HepG2 (cell line): ENCODE data around the gene SFT2D1. TPM values are rescaled to one million over a fixed set of nuclear protein-coding genes. Genes with fewer than 3 reads are reported as not detected.
A peak's percentile ranks its signal among the peaks of the same experiment; 100 is the strongest.

Source experiments
- ATAC-seq: fragments of 200-7000 bp; cut with Tn5 transposase; 3 replicates; pipeline ENCODE4 v1.9.1; 2020; ENCODE audit warnings: mild to moderate bottlenecking, moderate library complexity
- BruUV-seq: library from RNA; stranded (reverse); fragments of 400-500 nt; replicated peaks from 2 replicates; lab custom pipeline; 2021; lab: Mats Ljungman, UMichigan
- CTCF ChIA-PET: fragments of 300-600 bp; formaldehyde crosslinking; extraction: SDS; loops from one replicate; lab custom pipeline; 2021; ENCODE audit warnings: low total read pairs, inconsistent platforms, low intra/inter-chr PET ratio; lab: Yijun Ruan, JAX
- POLR2A ChIA-PET: fragments of 350-600 bp; sonication (Branson Sonifier 250); formaldehyde crosslinking; loops from one replicate; lab custom pipeline; 2020; ENCODE audit warnings: antibody characterized with exemption, inconsistent platforms; lab: Yijun Ruan, JAX
- DNase-seq: peaks from one replicate; pipeline ENCODE4 v3.0.0-alpha.2; 2015; ENCODE audit warnings: low spot score
- FAIRE-seq: peaks from 3 replicates; lab custom pipeline; 2011; peaks lifted over from hg19 to GRCh38; lab: Jason Lieb, UNC
- H2AFZ ChIP-seq: one replicate; pipeline ENCODE4 v1.6.1; 2011; ENCODE audit warnings: low read length, inconsistent platforms
- H3K27ac ChIP-seq: fragments of 300-600 bp; 3 replicates; pipeline ENCODE4 v1.8.0; 2011; ENCODE audit warnings: mixed run types, mild to moderate bottlenecking, mixed read lengths, low read length, inconsistent platforms; ENCODE audit not compliant: insufficient read depth; ENCODE audit errors: extremely low read length
- H3K27me3 ChIP-seq, 2 experiments: fragments of 200-600 bp in 1 of 2; 2 replicates in 1 of 2; 3 replicates in 1 of 2; pipeline versions ENCODE4 v1.6.0 to v1.8.0; 2011; ENCODE audit warnings: low read length in 2 of 2, mild to moderate bottlenecking in 2 of 2, moderate library complexity in 2 of 2, inconsistent platforms in 1 of 2; ENCODE audit not compliant: insufficient read depth in 2 of 2, control insufficient read depth in 1 of 2
- H3K36me3 ChIP-seq, 2 experiments: fragments of 200-600 bp in 1 of 2; replicated peaks in 1 of 2; 2 replicates in 1 of 2; 3 replicates in 1 of 2; pipeline versions ENCODE4 v1.5.1 to v1.8.0; 2011; ENCODE audit warnings: low read length in 2 of 2, inconsistent platforms in 1 of 2; ENCODE audit not compliant: insufficient read depth in 2 of 2, control insufficient read depth in 1 of 2
- H3K4me1 ChIP-seq: 2 replicates; pipeline ENCODE4 v1.5.1; 2012; ENCODE audit warnings: low read length, inconsistent platforms; ENCODE audit not compliant: insufficient read depth
- H3K4me2 ChIP-seq: 2 replicates; pipeline ENCODE4 v1.6.0; 2011; ENCODE audit warnings: low read depth, low read length, inconsistent platforms
- H3K4me3 ChIP-seq, 3 experiments: fragments of 200-600 bp in 1 of 3; sonication (generic), shearing (Covaris generic) in 1 of 3; replicated peaks in 1 of 3; 2 replicates each; pipeline ENCODE4 v1.5.1; 2011 to 2016; ENCODE audit warnings: low read length in 3 of 3, inconsistent platforms in 2 of 3, low read depth in 2 of 3, mild to moderate bottlenecking in 2 of 3, control low read depth in 1 of 3, mixed read lengths in 1 of 3; ENCODE audit not compliant: insufficient read depth in 1 of 3
- H3K79me2 ChIP-seq: one replicate; pipeline ENCODE4 v1.6.1; 2011; ENCODE audit warnings: low read length, inconsistent platforms; ENCODE audit not compliant: insufficient read depth
- H3K9ac ChIP-seq: 2 replicates; pipeline ENCODE4 v1.6.0; 2011; ENCODE audit warnings: mild to moderate bottlenecking, low read depth, low read length, inconsistent platforms; ENCODE audit not compliant: insufficient read depth
- H3K9me3 ChIP-seq: 2 replicates; pipeline ENCODE4 v1.5.1; 2012; ENCODE audit warnings: mild to moderate bottlenecking, low read length
- H4K20me1 ChIP-seq: 2 replicates; pipeline ENCODE4 v1.6.0; 2011; ENCODE audit warnings: inconsistent platforms, mild to moderate bottlenecking, low read length, moderate library complexity; ENCODE audit not compliant: insufficient read depth
- MIER3 ChIP-seq: IDR thresholded peaks from 2 replicates; pipeline ENCODE4 v1.6.1; 2016; ENCODE audit warnings: missing compliant biosample characterization, borderline replicate concordance
- NRL ChIP-seq: sonication (generic); formaldehyde crosslinking; IDR thresholded peaks from 2 replicates; pipeline ENCODE4 v1.5.0; 2020; ENCODE audit warnings: missing genetic modification reagents, mild to moderate bottlenecking, moderate library complexity, borderline replicate concordance
- ZNF160 ChIP-seq: sonication (generic); formaldehyde crosslinking; IDR thresholded peaks from 2 replicates; pipeline ENCODE4 v1.8.0; 2022; ENCODE audit warnings: mild to moderate bottlenecking, inconsistent platforms, missing genetic modification reagents
- ZNF3 ChIP-seq: IDR thresholded peaks from 2 replicates; pipeline ENCODE4 v1.7.0; 2017; ENCODE audit warnings: inconsistent platforms
- WGBS: methylation state at CpG from one replicate; pipeline ENCODE4 v1.1.6; 2017; ENCODE audit warnings: low lambda C conversion rate; 5-methylcytosine and 5-hydroxymethylcytosine counted together
- in situ Hi-C: cut with HindIII; loops from 2 replicates; pipeline ENCODE4 v1.10.0; 2017; ENCODE audit warnings: low pct_unique_long_range_greater_than_20kb; ENCODE audit not compliant: extremely low pct_ligation_motif_present
- intact Hi-C: fragments of 100-400 bp; cut with micrococcal nuclease; formaldehyde crosslinking; loops from one replicate; pipeline ENCODE4 v1.10.0; 2022; ENCODE audit not compliant: unreplicated experiment
- polyA plus RNA-seq, 8 experiments: library from polyadenylated mRNA; depleted of rRNA in 3 of 8; stranded (reverse) in 7 of 8; unstranded in 1 of 8; fragments of >200 nt; fragmentation: Illumina TruSeq in 4 of 8; extraction: Trizol in 4 of 8; gene quantifications; 2 replicates each; pipeline versions ENCODE4 v1.2.1 to v1.2.3, GENCODE V29; 2011 to 2016; ENCODE audit warnings: low read depth in 4 of 8, missing spikeins in 1 of 8, mixed read lengths in 1 of 8; ENCODE audit not compliant: insufficient read depth in 1 of 8
- total RNA-seq, 5 experiments: library from RNA; depleted of rRNA; stranded (reverse); fragments of >200 nt; fragmentation: Illumina TruSeq; extraction: Trizol; gene quantifications; 2 replicates each; pipeline ENCODE4 v1.2.3, GENCODE V29; 2016; ENCODE audit warnings: low read depth in 1 of 5
- TF ChIP-seq, protein P1 (sequence below): sonication (generic); formaldehyde crosslinking; IDR thresholded peaks from 2 replicates; pipeline ENCODE4 v1.5.1; 2020; ENCODE audit warnings: mild to moderate bottlenecking, missing genetic modification reagents, moderate library complexity
- TF ChIP-seq, protein P2 (sequence below): sonication (generic); formaldehyde crosslinking; IDR thresholded peaks from 2 replicates; pipeline ENCODE4 v1.5.1; 2020; ENCODE audit warnings: missing genetic modification reagents, mild to moderate bottlenecking, borderline replicate concordance
- TF ChIP-seq, protein P3 (sequence below): sonication (generic); formaldehyde crosslinking; IDR thresholded peaks from 2 replicates; pipeline ENCODE4 v1.4.0; 2020; ENCODE audit warnings: mild to moderate bottlenecking, missing genetic modification reagents
- TF ChIP-seq, protein P4 (sequence below): sonication (generic); formaldehyde crosslinking; IDR thresholded peaks from 2 replicates; pipeline ENCODE4 v1.5.0; 2020; ENCODE audit warnings: mild to moderate bottlenecking, missing genetic modification reagents, moderate library complexity
- TF ChIP-seq, protein P5 (sequence below): sonication (generic); formaldehyde crosslinking; IDR thresholded peaks from 2 replicates; pipeline ENCODE4 v1.5.1; 2020; ENCODE audit warnings: missing genetic modification reagents, mild to moderate bottlenecking, borderline replicate concordance

Gene SFT2D1
- total and polyA plus RNA-seq, 2 of the 13 experiments (the other 11 are each of a cell fraction or from before 2014, with no cell fraction given), result 115 to 147 TPM

DNA sequence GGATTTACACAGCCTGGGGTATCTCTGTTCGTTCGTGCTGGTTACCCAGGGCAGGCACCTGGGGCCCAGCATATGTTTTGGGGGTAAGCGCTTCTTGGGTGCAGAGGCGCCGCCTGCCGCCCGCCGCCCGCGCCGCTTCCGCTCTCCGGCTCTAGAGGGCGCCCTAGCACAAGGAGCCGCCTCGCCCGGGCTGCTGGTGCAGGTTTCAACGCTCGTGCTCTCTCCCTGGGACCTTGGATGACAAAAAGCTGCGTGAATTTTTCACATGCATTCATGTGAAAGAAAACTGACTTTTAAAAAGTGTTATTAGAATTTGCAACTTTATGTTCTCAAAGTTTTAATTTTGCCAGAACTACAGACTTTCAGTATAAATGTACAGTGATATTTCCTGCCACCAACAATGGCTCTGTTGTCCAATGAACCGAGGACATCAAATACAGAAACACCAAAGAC is 66.6 kb downstream of the SFT2D1 start:
- peak; percentile 91 for ATAC-seq
- Histone ChIP-seq H3K4me1 (peaks cover 7% of the 10 kb centered on the region; the same call in 1 of the 2 replicates), H2AFZ (no peak overlapping the region), H3K79me2 (no peaks in the 10 kb centered on the region), H3K27me3 (peaks cover 9 to 24% of the 10 kb centered on the region in 2 experiments), H3K4me2 (peak overlapping the region; percentile 38; the same call in 1 of the 2 replicates), H3K36me3 (no peaks in the 10 kb centered on the region), H3K27ac (no peak overlapping the region), H4K20me1 (no peaks in the 10 kb centered on the region), H3K4me3 (no peak overlapping the region), H3K9ac (no peak overlapping the region), H3K9me3 (no peaks in the 10 kb centered on the region)
- FAIRE-seq, result peak; percentile 73
- ChIA-PET POLR2A (no interaction called here), CTCF (interaction anchor here (1.0 to 3.6 kb wide), 4 partner anchors 106 to 188 kb away, joined by 3 to 52 read pairs (median 11); partner anchors contain the start of gene MPC1)
- intact Hi-C loops, result loop anchor here (1.0 to 10.0 kb wide), 6 partner anchors 37 to 317 kb away; partner anchors contain the start of gene MPC1
- BruUV-seq, result no TSS peak
- 3% methylated on average over 16 of the region's 21 CpGs for WGBS
- in situ Hi-C loops, result loop anchor here (5.0 kb wide), 1 partner anchor 127 kb away; no protein-coding TSS in a partner anchor
- peak; percentile 30 for DNase-seq
- TF ChIP-seq, protein P1, sequence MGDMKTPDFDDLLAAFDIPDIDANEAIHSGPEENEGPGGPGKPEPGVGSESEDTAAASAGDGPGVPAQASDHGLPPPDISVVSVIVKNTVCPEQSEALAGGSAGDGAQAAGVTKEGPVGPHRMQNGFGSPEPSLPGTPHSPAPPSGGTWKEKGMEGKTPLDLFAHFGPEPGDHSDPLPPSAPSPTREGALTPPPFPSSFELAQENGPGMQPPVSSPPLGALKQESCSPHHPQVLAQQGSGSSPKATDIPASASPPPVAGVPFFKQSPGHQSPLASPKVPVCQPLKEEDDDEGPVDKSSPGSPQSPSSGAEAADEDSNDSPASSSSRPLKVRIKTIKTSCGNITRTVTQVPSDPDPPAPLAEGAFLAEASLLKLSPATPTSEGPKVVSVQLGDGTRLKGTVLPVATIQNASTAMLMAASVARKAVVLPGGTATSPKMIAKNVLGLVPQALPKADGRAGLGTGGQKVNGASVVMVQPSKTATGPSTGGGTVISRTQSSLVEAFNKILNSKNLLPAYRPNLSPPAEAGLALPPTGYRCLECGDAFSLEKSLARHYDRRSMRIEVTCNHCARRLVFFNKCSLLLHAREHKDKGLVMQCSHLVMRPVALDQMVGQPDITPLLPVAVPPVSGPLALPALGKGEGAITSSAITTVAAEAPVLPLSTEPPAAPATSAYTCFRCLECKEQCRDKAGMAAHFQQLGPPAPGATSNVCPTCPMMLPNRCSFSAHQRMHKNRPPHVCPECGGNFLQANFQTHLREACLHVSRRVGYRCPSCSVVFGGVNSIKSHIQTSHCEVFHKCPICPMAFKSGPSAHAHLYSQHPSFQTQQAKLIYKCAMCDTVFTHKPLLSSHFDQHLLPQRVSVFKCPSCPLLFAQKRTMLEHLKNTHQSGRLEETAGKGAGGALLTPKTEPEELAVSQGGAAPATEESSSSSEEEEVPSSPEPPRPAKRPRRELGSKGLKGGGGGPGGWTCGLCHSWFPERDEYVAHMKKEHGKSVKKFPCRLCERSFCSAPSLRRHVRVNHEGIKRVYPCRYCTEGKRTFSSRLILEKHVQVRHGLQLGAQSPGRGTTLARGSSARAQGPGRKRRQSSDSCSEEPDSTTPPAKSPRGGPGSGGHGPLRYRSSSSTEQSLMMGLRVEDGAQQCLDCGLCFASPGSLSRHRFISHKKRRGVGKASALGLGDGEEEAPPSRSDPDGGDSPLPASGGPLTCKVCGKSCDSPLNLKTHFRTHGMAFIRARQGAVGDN (CRISPR knock-in tag), result peak; percentile 63
- TF ChIP-seq ZNF160 (no peak), ZNF3 (no peak), MIER3 (CRISPR knock-in tag) (0 out of 2 replicates have a peak, but pooled peaks have one; percentile 30), NRL (0 out of 2 replicates have a peak, but pooled peaks have one; percentile 45)
- TF ChIP-seq, protein P2, sequence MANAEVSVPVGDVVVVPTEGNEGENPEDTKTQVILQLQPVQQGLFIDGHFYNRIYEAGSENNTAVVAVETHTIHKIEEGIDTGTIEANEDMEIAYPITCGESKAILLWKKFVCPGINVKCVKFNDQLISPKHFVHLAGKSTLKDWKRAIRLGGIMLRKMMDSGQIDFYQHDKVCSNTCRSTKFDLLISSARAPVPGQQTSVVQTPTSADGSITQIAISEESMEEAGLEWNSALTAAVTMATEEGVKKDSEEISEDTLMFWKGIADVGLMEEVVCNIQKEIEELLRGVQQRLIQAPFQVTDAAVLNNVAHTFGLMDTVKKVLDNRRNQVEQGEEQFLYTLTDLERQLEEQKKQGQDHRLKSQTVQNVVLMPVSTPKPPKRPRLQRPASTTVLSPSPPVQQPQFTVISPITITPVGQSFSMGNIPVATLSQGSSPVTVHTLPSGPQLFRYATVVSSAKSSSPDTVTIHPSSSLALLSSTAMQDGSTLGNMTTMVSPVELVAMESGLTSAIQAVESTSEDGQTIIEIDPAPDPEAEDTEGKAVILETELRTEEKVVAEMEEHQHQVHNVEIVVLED, result peak; percentile 40; the same call in 1 of the 2 replicates
- TF ChIP-seq, protein P3, sequence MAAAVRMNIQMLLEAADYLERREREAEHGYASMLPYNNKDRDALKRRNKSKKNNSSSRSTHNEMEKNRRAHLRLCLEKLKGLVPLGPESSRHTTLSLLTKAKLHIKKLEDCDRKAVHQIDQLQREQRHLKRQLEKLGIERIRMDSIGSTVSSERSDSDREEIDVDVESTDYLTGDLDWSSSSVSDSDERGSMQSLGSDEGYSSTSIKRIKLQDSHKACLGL, result peak; percentile 57; the same call in 1 of the 2 replicates
- TF ChIP-seq, protein P4, sequence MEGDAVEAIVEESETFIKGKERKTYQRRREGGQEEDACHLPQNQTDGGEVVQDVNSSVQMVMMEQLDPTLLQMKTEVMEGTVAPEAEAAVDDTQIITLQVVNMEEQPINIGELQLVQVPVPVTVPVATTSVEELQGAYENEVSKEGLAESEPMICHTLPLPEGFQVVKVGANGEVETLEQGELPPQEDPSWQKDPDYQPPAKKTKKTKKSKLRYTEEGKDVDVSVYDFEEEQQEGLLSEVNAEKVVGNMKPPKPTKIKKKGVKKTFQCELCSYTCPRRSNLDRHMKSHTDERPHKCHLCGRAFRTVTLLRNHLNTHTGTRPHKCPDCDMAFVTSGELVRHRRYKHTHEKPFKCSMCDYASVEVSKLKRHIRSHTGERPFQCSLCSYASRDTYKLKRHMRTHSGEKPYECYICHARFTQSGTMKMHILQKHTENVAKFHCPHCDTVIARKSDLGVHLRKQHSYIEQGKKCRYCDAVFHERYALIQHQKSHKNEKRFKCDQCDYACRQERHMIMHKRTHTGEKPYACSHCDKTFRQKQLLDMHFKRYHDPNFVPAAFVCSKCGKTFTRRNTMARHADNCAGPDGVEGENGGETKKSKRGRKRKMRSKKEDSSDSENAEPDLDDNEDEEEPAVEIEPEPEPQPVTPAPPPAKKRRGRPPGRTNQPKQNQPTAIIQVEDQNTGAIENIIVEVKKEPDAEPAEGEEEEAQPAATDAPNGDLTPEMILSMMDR (CRISPR knock-in tag), result peak; percentile 98
- TF ChIP-seq, protein P5, sequence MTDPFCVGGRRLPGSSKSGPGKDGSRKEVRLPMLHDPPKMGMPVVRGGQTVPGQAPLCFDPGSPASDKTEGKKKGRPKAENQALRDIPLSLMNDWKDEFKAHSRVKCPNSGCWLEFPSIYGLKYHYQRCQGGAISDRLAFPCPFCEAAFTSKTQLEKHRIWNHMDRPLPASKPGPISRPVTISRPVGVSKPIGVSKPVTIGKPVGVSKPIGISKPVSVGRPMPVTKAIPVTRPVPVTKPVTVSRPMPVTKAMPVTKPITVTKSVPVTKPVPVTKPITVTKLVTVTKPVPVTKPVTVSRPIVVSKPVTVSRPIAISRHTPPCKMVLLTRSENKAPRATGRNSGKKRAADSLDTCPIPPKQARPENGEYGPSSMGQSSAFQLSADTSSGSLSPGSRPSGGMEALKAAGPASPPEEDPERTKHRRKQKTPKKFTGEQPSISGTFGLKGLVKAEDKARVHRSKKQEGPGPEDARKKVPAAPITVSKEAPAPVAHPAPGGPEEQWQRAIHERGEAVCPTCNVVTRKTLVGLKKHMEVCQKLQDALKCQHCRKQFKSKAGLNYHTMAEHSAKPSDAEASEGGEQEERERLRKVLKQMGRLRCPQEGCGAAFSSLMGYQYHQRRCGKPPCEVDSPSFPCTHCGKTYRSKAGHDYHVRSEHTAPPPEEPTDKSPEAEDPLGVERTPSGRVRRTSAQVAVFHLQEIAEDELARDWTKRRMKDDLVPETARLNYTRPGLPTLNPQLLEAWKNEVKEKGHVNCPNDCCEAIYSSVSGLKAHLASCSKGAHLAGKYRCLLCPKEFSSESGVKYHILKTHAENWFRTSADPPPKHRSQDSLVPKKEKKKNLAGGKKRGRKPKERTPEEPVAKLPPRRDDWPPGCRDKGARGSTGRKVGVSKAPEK, result peak; percentile 81; the same call in 1 of the 2 replicates
